Measurements from ENCODE around the gene EPS8L1.

The EPS8L1 gene

GRCh38 chr19:55117663-55118391, 42.2 kb downstream of the EPS8L1 start:
- peak; percentile 99 for DNase-seq

- DNase-seq, result peak; percentile 69
These were observed 42.8 kb downstream of the EPS8L1 start for GRCh38 chr19:55118401-55118991.

- DNase-seq, result peak; percentile 19
These were observed 43.4 kb downstream of the EPS8L1 start for GRCh38 chr19:55119053-55119452.

DNA sequence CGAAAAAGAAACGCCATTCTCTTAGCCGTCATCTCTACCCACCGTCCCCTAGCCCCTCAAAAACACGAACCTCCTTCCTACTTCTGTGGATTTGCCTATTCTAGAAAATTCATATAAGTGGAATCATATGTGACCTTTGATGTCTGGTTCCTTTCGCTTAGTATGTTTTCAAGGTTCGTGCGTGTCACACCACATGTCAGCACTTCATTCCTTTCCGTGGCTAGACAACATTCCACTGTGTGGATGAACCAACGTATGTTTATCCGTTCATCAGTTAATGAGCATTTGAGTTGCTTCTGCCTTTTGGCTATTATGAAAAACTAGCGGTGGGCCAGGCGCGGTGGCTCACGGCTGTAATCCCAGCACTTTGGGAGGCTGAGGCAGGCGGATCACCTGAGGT, 55.8 kb downstream of the EPS8L1 start:
- no peak for DNase-seq

DNA sequence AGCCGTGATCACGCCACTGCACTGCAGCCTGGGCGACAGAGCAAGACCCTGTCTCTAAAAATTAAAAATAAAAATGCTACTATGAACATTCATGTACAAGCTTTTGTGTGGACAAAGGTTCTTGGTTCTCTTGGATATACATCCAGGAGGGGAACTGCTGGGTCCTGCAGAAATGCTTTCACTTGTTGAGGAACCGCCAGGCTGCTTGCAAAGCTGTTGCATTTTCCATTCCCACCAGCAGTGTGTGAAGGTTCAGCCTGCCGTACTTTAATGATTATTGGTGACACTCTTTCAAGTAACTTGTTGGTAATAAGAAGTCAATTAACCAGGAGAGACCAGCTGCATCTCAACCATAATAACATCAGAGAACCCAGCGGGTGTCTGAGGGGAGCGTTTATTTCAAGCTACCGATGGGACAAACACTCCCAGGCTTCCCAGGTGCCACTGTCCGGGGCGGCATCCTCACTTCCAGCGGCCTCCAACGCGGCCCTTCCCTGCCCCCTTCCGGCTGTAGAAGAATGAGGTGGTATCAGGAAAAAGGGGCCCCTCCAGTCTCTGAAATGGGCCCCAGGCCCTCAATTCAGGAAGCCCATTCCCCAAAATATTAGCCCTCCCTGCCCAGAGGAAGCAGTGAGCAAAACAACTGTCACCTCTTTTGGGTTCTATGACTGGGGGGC, 56.9 kb downstream of the EPS8L1 start:
- no peak for DNase-seq

DNA sequence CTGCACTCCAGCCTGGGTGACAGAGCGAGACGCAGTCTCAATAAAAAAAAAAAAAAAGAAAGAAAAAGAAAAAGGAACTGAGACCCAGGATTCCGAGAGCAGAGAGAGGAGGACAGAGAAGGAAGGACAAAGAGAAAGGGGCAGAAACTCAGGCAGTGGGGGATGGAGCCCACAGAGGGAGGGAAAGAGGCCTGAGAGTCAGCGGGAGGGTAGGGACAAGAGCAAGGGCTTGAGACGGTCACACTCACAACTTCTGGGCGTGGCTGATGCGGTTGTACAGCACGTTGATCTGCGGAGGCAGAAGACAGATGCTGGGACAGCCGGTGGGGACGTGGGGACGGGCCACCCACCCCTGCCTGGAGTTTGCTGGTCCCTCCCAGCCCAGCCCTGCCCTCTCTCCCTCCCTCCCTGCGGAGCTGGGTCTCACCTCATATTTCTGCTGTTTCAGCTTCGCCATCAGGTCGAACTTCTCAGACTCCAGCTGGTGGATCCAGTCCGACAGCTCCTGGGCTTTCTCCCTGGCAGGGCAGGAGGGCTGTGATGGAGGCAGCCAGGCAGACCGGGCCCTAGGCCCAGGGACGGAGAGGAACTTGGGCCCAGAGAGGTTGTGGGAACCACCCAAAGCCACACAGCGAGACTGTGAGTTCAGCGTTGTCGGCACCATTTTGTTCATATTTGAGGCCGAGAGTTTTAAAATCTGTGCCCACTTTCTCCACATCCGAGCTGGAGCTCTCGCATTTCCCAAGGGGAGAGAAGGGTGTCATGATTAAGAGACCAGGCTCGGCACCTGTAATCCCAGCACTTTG, 58.2 kb downstream of the EPS8L1 start:
- no peak for DNase-seq

DNA sequence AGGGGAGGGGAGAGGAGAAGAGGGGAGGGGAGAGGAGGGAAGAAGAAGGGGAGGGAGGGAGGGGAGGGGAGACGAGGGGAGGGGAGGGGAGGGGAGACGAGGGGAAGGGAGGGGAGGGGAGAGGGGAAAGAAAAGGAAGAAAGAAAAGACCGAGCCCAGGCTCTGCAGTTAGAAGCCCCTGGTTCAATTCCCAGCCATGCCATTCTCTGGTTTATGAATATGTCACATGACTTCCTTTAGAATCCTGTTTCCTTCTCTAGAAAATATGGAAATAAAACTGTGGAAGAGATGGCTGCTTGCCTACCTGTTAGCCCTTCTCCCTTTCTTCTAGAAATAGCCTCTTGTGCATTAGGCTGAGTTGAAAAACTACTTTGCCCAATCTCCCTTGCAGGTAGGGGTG, 59.1 kb downstream of the EPS8L1 start:
- DNase-seq, result no peak

GRCh38 chr19:55136399-55137102, 60.9 kb downstream of the EPS8L1 start:
- DNase-seq, result no peak

Data from activated CD4-positive, alpha-beta T cell treated with anti-CD3 and anti-CD28 coated beads, Interleukin-10, Interleukin-2, amounts not matched to agents 100 ng/mL and 50 ng/mL, durations not matched to agents 16 hours and 8 hours (primary cell).